DND-41 (cell line): ENCODE measurements around the gene NRROS.
A peak's percentile ranks its signal among the peaks of the same experiment; 100 is the strongest.

Source experiments
- ATAC-seq: fragments of 200-7000 bp; cut with Tn5 transposase; 3 replicates; pipeline ENCODE4 v1.9.1; 2021; ENCODE audit warnings: low read depth; ENCODE audit not compliant: insufficient read depth
- DNase-seq: peaks from one replicate; pipeline ENCODE4 v3.0.0-alpha.2; 2020
- H2AFZ ChIP-seq: 2 replicates; pipeline ENCODE4 v1.6.0; 2012; ENCODE audit warnings: low read depth, low read length
- H3K27ac ChIP-seq: 2 replicates; pipeline ENCODE4 v1.5.1; 2012; ENCODE audit warnings: low read length, inconsistent platforms
- H3K27me3 ChIP-seq: fragments of 200-600 bp; sonication (generic); 2 replicates; pipeline ENCODE4 v1.6.0; 2012; ENCODE audit warnings: low read length, mild to moderate bottlenecking, inconsistent platforms; ENCODE audit not compliant: insufficient read depth, poor library complexity
- H3K36me3 ChIP-seq: 2 replicates; pipeline ENCODE4 v1.5.1; 2012; ENCODE audit warnings: low read length, inconsistent platforms; ENCODE audit not compliant: insufficient read depth
- H3K4me1 ChIP-seq: 2 replicates; pipeline ENCODE4 v1.5.1; 2012; ENCODE audit warnings: mild to moderate bottlenecking, low read length; ENCODE audit not compliant: insufficient read depth
- H3K4me2 ChIP-seq: 2 replicates; pipeline ENCODE4 v1.6.0; 2012; ENCODE audit warnings: mild to moderate bottlenecking, moderate library complexity, low read length, inconsistent platforms; ENCODE audit not compliant: insufficient read depth
- H3K4me3 ChIP-seq, 2 experiments: fragments of 200-600 bp in 1 of 2; shearing (Covaris generic) in 1 of 2; 2 replicates each; pipeline ENCODE4 v1.5.1; 2012 to 2016; ENCODE audit warnings: inconsistent platforms in 2 of 2, low read length in 2 of 2, mild to moderate bottlenecking in 2 of 2, low read depth in 1 of 2, moderate library complexity in 1 of 2
- H3K79me2 ChIP-seq: 2 replicates; pipeline ENCODE4 v1.6.0; 2012; ENCODE audit warnings: low read length, inconsistent platforms; ENCODE audit not compliant: insufficient read depth
- H3K9ac ChIP-seq: 2 replicates; pipeline ENCODE4 v1.6.0; 2012; ENCODE audit warnings: low read depth, mild to moderate bottlenecking, inconsistent platforms, low read length, moderate library complexity
- H3K9me3 ChIP-seq: 2 replicates; pipeline ENCODE4 v1.5.1; 2012; ENCODE audit warnings: low read length, moderate library complexity, mild to moderate bottlenecking, inconsistent platforms; ENCODE audit not compliant: insufficient read depth, severe bottlenecking
- H4K20me1 ChIP-seq: 2 replicates; pipeline ENCODE4 v1.6.0; 2012; ENCODE audit warnings: low read length; ENCODE audit not compliant: insufficient read depth
- EZH2 ChIP-seq: IDR thresholded peaks from 3 replicates; pipeline ENCODE4 v1.6.1; 2012; ENCODE audit warnings: borderline replicate concordance, low read depth, mild to moderate bottlenecking, moderate library complexity, low read length, inconsistent platforms; ENCODE audit not compliant: severe bottlenecking
- TF ChIP-seq, protein P1 (sequence below): IDR thresholded peaks from 2 replicates; pipeline ENCODE4 v1.5.1; 2012; ENCODE audit warnings: borderline replicate concordance, low read length, moderate library complexity, mild to moderate bottlenecking; ENCODE audit not compliant: poor library complexity, severe bottlenecking; ENCODE audit errors: extremely low read depth

NRROS gene

DNA sequence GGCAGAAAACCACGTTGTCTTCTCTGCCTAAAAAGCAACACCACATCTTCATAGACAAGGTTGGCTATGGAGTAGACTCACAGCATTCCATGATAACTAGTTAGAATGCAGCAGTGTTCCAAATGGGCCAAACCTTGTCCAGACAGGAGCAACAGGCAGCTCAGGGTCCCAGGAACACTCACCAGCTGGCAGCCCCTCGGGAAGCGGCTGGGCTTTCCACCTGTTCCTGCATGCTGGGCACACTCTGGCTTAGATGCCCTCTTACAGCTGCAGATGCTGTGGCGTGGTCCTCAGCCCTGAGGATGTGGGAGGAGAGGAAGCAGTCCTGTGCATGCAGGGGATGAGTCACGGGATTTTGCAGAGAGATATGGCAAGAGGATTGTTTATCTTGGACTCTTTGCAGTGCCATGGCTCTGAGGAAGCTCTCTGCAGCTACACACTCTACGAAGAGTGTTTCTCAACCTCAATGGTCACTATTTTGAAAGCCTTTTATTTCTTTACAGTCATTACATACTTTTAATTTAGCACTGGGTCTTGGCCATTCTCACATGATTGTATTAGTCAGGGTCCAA is 11.3 kb downstream of the NRROS start:
- ATAC-seq (peak; percentile 54), DNase-seq (peak; percentile 24)
- Histone ChIP-seq H3K79me2 (peaks cover 99% of the 10 kb centered on the region), H3K27me3 (no peaks in the 10 kb centered on the region), H3K9ac (no peak overlapping the region), H3K4me1 (peaks cover 27% of the 10 kb centered on the region), H3K9me3 (no peaks in the 10 kb centered on the region), H3K4me2 (no peak overlapping the region; the same call in 1 of the 2 replicates), H2AFZ (no peak overlapping the region), H3K4me3 (no peak overlapping the region), H3K27ac (peak overlapping the region; percentile 53), H3K36me3 (peaks cover 95% of the 10 kb centered on the region), H4K20me1 (peaks cover 82% of the 10 kb centered on the region)
- TF ChIP-seq, protein P1, sequence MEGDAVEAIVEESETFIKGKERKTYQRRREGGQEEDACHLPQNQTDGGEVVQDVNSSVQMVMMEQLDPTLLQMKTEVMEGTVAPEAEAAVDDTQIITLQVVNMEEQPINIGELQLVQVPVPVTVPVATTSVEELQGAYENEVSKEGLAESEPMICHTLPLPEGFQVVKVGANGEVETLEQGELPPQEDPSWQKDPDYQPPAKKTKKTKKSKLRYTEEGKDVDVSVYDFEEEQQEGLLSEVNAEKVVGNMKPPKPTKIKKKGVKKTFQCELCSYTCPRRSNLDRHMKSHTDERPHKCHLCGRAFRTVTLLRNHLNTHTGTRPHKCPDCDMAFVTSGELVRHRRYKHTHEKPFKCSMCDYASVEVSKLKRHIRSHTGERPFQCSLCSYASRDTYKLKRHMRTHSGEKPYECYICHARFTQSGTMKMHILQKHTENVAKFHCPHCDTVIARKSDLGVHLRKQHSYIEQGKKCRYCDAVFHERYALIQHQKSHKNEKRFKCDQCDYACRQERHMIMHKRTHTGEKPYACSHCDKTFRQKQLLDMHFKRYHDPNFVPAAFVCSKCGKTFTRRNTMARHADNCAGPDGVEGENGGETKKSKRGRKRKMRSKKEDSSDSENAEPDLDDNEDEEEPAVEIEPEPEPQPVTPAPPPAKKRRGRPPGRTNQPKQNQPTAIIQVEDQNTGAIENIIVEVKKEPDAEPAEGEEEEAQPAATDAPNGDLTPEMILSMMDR, result no peak
- no peak for TF ChIP-seq EZH2

DNA sequence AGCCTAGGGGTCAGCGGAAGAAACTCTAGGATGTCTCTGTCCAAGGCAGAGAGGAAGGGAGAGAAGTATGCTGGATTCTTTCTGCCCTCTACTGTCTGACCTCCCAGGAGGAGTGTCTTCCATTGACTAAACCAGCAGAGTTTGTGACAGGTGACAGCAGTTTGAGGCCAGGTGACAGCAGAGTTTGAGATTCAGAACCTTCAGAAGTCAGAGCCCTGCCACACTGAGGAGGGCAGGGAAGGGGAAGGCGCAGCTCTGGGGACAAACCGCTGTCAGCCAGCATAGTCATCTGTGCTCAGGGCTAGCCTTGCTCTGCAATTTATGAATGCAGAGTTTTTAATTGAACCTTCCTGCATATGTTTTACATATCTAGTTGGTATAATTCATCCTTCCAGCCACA is 12.3 kb downstream of the NRROS start:
- no peaks in the 10 kb centered on the region for H3K9me3 ChIP-seq
- H3K9ac ChIP-seq, result no peak overlapping the region
- H3K4me1 ChIP-seq, result peaks cover 17% of the 10 kb centered on the region
- no peak overlapping the region for H3K4me3 ChIP-seq
- peaks cover 95% of the 10 kb centered on the region for H3K36me3 ChIP-seq
- ATAC-seq (peak; percentile 15; the same call in 1 of the 3 replicates), DNase-seq (no peak)
- no peak for TF ChIP-seq EZH2
- TF ChIP-seq, protein P1, result no peak
- H4K20me1 ChIP-seq, result peaks cover 80% of the 10 kb centered on the region
- H3K79me2 ChIP-seq, result peaks cover 99% of the 10 kb centered on the region
- H3K27me3 ChIP-seq, result no peaks in the 10 kb centered on the region
- H2AFZ ChIP-seq, result no peak overlapping the region
- peak overlapping the region; percentile 21; the same call in 1 of the 2 replicates for H3K27ac ChIP-seq
- H3K4me2 ChIP-seq, result no peak overlapping the region

DNA sequence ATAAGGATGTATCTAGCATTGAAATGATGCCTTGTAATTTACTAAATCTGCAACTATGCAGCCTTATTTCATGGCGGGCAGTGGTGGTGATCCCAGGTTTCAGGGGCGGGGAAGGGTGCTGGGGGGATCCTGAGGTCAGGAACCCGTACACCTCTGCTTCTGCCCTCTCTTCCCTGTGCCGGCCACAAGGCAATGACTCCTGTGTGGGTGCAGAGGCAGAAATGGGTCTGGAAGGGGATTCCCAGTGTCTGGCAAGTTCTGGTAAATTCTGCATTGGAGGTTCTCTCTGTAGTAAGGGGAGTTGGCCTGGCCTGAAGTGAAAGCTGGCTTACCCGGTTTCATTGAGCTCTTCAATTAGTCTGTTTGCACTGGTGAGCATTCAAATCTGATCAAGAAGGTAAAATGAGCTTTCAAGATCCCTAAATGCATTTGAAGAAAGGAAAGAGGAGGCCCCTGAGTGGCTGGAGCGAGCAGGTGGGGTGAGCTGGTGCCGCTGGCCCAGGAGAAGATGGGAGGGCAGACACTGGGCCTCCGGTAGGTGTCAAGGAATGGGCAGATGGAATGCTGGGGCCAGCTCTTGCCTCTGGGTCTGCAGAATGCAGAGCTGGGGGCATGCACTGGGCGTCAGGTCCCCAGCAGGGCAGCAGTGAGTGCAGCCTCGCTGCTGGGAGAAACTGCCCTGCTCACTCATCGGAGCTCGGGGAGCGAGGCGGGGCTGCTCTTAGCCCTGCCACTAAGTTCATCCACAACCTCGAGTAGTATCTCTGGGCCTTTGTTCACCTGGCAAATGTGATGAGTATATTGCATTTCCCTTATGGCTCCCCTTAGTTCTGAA is 13.7 kb downstream of the NRROS start:
- DNase-seq (no peak), ATAC-seq (no peak)
- no peaks in the 10 kb centered on the region for H3K27me3 ChIP-seq
- no peak overlapping the region for H3K9ac ChIP-seq
- no peak overlapping the region for H3K4me3 ChIP-seq
- no peak overlapping the region for H3K4me2 ChIP-seq
- no peak for TF ChIP-seq EZH2
- TF ChIP-seq, protein P1, result no peak
- H3K9me3 ChIP-seq, result no peaks in the 10 kb centered on the region
- H4K20me1 ChIP-seq, result peaks cover 88% of the 10 kb centered on the region
- peaks cover 12% of the 10 kb centered on the region for H3K4me1 ChIP-seq
- H3K79me2 ChIP-seq, result peaks cover 98% of the 10 kb centered on the region
- 0 out of 2 replicates have a peak overlapping the region, but pooled peaks have one; percentile 5 for H3K27ac ChIP-seq
- H3K36me3 ChIP-seq, result peaks cover 95% of the 10 kb centered on the region
- no peak overlapping the region for H2AFZ ChIP-seq
